Uterus (tissue), 4 donors: ENCODE data around the gene VWDE. TPM values are rescaled to one million over a fixed set of nuclear protein-coding genes. Genes with fewer than 3 reads are reported as not detected.

Experiments used
- DNase-seq, 2 donors: peaks; one replicate each; pipeline ENCODE4 v3.0.0-alpha.2; 2019 to 2020
- H3K27ac ChIP-seq, 2 donors: fragments of 200-600 bp; sonication (generic); 1 replicate in 1 of 2; 2 replicates in 1 of 2; pipeline ENCODE4 v1.5.1; 2016 to 2018
- H3K27me3 ChIP-seq, 2 donors: fragments of 200-600 bp; sonication (generic); one replicate each; pipeline ENCODE4 v1.5.1; 2018 to 2019; ENCODE audit warnings: control low read depth in 1 of 2
- H3K36me3 ChIP-seq, 2 donors: fragments of 200-600 bp; sonication (generic); one replicate each; pipeline ENCODE4 v1.5.1; 2019; ENCODE audit warnings: control low read depth in 1 of 2
- H3K4me1 ChIP-seq, 2 donors: fragments of 200-600 bp; sonication (generic); one replicate each; pipeline ENCODE4 v1.5.1; 2018 to 2019; ENCODE audit warnings: control low read depth in 1 of 2
- H3K4me3 ChIP-seq, 2 donors: fragments of 200-600 bp; sonication (generic); 1 replicate in 1 of 2; 2 replicates in 1 of 2; pipeline ENCODE4 v1.5.1; 2018 to 2019; ENCODE audit warnings: mild to moderate bottlenecking in 1 of 2
- H3K9me3 ChIP-seq, 2 donors: fragments of 200-600 bp; sonication (generic); one replicate each; pipeline ENCODE4 v1.5.1; 2019; ENCODE audit warnings: control low read depth in 1 of 2
- POLR2A ChIP-seq, 2 donors: fragments of 450-650 bp; IDR thresholded peaks; one replicate each; pipeline ENCODE4 v1.6.1; 2016; ENCODE audit warnings: antibody characterized with exemption in 2 of 2, mild to moderate bottlenecking in 1 of 2, moderate library complexity in 1 of 2
- intact Hi-C: fragments of 100-400 bp; cut with DNase I; formaldehyde crosslinking; loops from one replicate; pipeline ENCODE4 v1.15.1; 2023; ENCODE audit warnings: low total_unique reads
- total RNA-seq, 4 donors: library from RNA; depleted of rRNA in 3 of 4; stranded (reverse); fragments of >200 nt in 3 of 4; gene quantifications; one replicate each; pipeline versions ENCODE4 v1.1.0 to v1.2.4, GENCODE V29; 2014 to 2023
- TF ChIP-seq, protein P1 (sequence below), 4 experiments: fragments of 200-600 bp in 2 of 4; fragments of 450-650 bp in 2 of 4; sonication (generic) in 2 of 4; IDR thresholded peaks; one replicate each; pipeline ENCODE4 v1.5.1; 2016 to 2019; ENCODE audit warnings: antibody characterized with exemption in 4 of 4, mild to moderate bottlenecking in 2 of 4, moderate library complexity in 1 of 4
- donor health status: DM: yes; HTN: yes; CAD: no.

Gene VWDE
- total RNA-seq, 4 donors from 2014 or later = 0.95 to 23.2 TPM; not detected in 2

DNA sequence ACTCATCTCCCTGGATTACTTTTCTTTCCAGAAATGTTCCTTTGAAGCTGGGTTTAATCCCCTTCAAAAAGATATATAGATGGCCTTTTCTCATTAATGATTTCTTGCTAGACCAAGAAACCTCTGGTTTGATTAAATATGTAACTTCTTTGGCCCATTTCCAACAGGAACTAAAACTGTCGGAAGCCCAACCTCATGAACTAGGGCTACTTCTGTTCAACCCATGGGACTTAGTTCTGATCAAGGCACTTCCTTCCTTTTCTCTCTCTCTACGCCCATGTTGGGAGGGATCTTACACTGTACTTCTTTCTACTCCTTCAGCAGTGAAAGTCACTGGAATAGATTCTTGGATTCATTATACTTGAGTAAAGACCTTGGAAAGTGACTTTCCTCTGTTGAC, 109.0 kb downstream of the VWDE start:
- Histone ChIP-seq H3K9me3 (no peaks in the 10 kb centered on the region), H3K27me3 (no peaks in the 10 kb centered on the region), H3K4me1 (no peaks in the 10 kb centered on the region), H3K4me3 (no peak overlapping the region), H3K27ac (no peak overlapping the region), H3K36me3 (no peaks in the 10 kb centered on the region)
- intact Hi-C loops = no loop called here
- TF ChIP-seq POLR2A (IDR thresholded peaks at IDR 0.05) = no peak
- TF ChIP-seq, protein P1, sequence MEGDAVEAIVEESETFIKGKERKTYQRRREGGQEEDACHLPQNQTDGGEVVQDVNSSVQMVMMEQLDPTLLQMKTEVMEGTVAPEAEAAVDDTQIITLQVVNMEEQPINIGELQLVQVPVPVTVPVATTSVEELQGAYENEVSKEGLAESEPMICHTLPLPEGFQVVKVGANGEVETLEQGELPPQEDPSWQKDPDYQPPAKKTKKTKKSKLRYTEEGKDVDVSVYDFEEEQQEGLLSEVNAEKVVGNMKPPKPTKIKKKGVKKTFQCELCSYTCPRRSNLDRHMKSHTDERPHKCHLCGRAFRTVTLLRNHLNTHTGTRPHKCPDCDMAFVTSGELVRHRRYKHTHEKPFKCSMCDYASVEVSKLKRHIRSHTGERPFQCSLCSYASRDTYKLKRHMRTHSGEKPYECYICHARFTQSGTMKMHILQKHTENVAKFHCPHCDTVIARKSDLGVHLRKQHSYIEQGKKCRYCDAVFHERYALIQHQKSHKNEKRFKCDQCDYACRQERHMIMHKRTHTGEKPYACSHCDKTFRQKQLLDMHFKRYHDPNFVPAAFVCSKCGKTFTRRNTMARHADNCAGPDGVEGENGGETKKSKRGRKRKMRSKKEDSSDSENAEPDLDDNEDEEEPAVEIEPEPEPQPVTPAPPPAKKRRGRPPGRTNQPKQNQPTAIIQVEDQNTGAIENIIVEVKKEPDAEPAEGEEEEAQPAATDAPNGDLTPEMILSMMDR (IDR thresholded peaks at IDR 0.05) = no peak
- DNase-seq = no peak

DNA sequence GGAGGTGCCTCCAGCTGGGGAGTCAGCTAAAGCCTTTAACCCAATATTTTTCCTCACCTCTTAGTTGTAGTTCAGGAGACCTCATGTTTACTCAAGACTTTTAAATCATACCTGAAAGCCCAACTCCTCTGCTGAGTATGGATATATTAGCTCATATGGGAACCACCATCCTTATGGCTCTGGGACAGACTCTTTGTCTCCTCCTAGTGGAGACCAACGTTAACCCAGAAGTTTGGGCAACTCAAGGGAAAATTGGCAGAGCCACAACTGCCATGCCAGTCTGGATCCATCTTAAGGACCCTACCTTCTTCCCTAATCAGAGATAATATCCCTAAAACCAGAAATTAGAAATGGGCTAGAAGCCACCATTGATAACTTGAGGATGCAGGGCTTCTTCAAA, 111.8 kb downstream of the VWDE start:
- H3K9me3 ChIP-seq = no peaks in the 10 kb centered on the region
- no peak for TF ChIP-seq POLR2A (IDR thresholded peaks at IDR 0.05)
- TF ChIP-seq, protein P1 (IDR thresholded peaks at IDR 0.05) = no peak
- H3K4me1 ChIP-seq = no peaks in the 10 kb centered on the region
- no peak overlapping the region for H3K27ac ChIP-seq
- no peaks in the 10 kb centered on the region for H3K36me3 ChIP-seq
- intact Hi-C loops = no loop called here
- no peak for DNase-seq
- H3K4me3 ChIP-seq = no peak overlapping the region
- H3K27me3 ChIP-seq = no peaks in the 10 kb centered on the region

DNA sequence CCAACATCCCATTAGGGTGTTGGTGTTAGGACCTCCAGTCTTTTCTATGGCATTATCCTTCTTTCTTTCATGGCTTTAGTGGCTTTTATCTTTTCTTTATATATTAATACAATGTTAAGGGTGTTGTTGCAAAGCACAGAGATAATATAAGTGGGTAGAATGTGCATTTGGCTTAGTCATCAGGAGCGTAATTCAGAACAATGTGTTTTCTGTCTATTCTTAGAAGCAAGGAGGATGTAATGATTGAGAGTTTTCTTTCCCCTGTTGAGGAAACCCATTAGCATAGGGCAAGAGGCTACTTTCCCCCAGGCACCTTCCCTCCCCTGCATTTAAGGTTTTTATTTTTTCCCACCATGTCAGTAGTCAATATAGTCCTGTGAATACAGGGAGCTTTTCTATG, 112.9 kb downstream of the VWDE start:
- H3K36me3 ChIP-seq = no peaks in the 10 kb centered on the region

DNA sequence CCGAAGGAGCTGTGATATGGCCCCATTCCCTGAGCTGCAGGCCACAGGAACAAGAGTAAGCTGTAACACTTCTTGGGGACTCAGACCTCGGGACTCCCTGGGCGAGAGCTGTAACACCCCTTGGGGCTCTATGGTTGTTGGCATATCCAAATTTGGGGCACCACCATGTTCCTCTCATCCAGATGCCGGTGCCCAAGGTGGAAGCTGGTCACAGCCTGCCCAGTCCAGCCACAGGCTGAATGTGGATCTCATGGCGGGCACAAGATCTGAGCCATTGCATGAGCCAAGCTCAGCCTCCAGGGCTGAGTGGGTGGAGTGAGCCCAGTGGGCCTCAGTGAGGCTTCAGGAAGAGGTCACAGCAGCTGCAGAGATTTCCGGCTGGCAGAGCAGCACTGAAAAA, 113.7 kb downstream of the VWDE start:
- Histone ChIP-seq H3K27me3 (no peaks in the 10 kb centered on the region), H3K9me3 (no peaks in the 10 kb centered on the region), H3K27ac (no peak overlapping the region), H3K4me3 (no peak overlapping the region), H3K36me3 (no peaks in the 10 kb centered on the region), H3K4me1 (no peaks in the 10 kb centered on the region)
- intact Hi-C loops = no loop called here
- TF ChIP-seq, protein P1 (IDR thresholded peaks at IDR 0.05) = no peak
- no peak for TF ChIP-seq POLR2A (IDR thresholded peaks at IDR 0.05)
- no peak for DNase-seq

More for the DNA sequence above, 112.9 kb downstream of the VWDE start:
- Histone ChIP-seq H3K4me1 (no peaks in the 10 kb centered on the region), H3K27ac (no peak overlapping the region), H3K27me3 (no peaks in the 10 kb centered on the region), H3K9me3 (no peaks in the 10 kb centered on the region), H3K4me3 (no peak overlapping the region)
- DNase-seq = no peak
- intact Hi-C loops = no loop called here
- TF ChIP-seq POLR2A (IDR thresholded peaks at IDR 0.05) = no peak
- TF ChIP-seq, protein P1 (IDR thresholded peaks at IDR 0.05) = no peak

DNA sequence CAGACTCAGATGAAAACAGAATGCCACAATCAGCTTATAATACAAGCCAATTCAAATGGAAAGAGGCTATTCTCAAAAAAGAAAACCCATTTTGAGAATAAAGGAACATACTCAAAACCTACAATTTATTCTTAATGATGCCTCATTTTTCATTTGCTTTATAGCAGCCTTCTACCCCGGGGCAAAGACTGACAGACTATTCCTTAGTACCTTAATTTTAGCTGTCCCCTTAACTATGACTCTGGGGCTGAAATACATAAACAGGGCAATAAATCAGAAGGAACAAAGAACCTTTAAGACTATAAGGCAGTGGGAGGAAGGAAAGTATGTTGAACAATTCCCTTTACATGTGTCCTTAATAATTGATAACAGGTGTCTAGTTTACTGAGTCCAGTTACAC, 115.8 kb downstream of the VWDE start:
- DNase-seq = no peak
- no peak overlapping the region for H3K27ac ChIP-seq
- intact Hi-C loops = no loop called here
- H3K27me3 ChIP-seq = no peaks in the 10 kb centered on the region
- H3K4me1 ChIP-seq = no peaks in the 10 kb centered on the region
- TF ChIP-seq, protein P1 (IDR thresholded peaks at IDR 0.05) = no peak
- TF ChIP-seq POLR2A (IDR thresholded peaks at IDR 0.05) = no peak
- H3K9me3 ChIP-seq = no peaks in the 10 kb centered on the region
- H3K36me3 ChIP-seq = no peaks in the 10 kb centered on the region
- H3K4me3 ChIP-seq = no peak overlapping the region
